Neural progenitor cell (in vitro differentiated cells): ENCODE results near the gene RAB13.

Experiments
- EZH2 ChIP-seq: fragments of 200-600 bp; sonication (generic); IDR thresholded peaks from 2 replicates; pipeline ENCODE4 v1.6.1; 2017; ENCODE audit warnings: antibody characterized with exemption, mild to moderate bottlenecking, moderate library complexity
- EZH2phosphoT487 ChIP-seq: fragments of 200-600 bp; sonication (generic); IDR thresholded peaks from 2 replicates; pipeline ENCODE4 v1.6.1; 2017; ENCODE audit warnings: antibody characterized with exemption
- TF ChIP-seq, protein P1 (sequence below): fragments of 200-600 bp; sonication (generic); IDR thresholded peaks from 2 replicates; pipeline ENCODE4 v1.5.1; 2017; ENCODE audit warnings: antibody characterized with exemption, mild to moderate bottlenecking

DNA sequence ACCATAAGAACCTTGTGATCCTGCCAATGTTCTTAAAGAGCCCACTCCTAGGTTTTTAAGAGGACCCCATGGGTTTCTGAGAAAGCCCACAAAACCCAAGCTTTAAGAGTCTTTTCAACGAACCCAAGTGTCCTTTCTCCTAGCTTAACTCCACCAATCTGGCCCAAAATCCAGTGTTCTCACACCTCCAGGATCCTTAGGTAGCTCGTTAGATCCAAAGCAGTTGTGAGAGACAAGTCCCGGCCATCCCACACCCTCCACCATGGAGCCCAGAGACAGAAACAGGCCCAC lies 41.4 kb downstream of the RAB13 start:
- TF ChIP-seq, protein P1, sequence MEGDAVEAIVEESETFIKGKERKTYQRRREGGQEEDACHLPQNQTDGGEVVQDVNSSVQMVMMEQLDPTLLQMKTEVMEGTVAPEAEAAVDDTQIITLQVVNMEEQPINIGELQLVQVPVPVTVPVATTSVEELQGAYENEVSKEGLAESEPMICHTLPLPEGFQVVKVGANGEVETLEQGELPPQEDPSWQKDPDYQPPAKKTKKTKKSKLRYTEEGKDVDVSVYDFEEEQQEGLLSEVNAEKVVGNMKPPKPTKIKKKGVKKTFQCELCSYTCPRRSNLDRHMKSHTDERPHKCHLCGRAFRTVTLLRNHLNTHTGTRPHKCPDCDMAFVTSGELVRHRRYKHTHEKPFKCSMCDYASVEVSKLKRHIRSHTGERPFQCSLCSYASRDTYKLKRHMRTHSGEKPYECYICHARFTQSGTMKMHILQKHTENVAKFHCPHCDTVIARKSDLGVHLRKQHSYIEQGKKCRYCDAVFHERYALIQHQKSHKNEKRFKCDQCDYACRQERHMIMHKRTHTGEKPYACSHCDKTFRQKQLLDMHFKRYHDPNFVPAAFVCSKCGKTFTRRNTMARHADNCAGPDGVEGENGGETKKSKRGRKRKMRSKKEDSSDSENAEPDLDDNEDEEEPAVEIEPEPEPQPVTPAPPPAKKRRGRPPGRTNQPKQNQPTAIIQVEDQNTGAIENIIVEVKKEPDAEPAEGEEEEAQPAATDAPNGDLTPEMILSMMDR = no peak
- TF ChIP-seq EZH2phosphoT487 = no peak
- TF ChIP-seq EZH2 = no peak
